Neural progenitor cell (in vitro differentiated cells): ENCODE measurements around the gene OBP2A. TPM values are rescaled to one million over a fixed set of nuclear protein-coding genes. Genes with fewer than 3 reads are reported as not detected.
"Not testable (repeated sequence)": the region's sequence is repeated elsewhere in the genome, so short reads cannot be mapped to it uniquely, and the experiment has no call there.

Experiments used
- DNase-seq: peaks from one replicate; pipeline ENCODE4 v3.0.0-alpha.2; 2016; ENCODE audit warnings: low spot score
- H2AFZ ChIP-seq: fragments of 200-600 bp; sonication (generic); replicated peaks from 2 replicates; pipeline ENCODE4 v1.6.1; 2016; ENCODE audit warnings: antibody characterized with exemption
- H3F3A ChIP-seq: fragments of 200-600 bp; sonication (generic); 2 replicates; pipeline ENCODE4 v1.6.1; 2016; ENCODE audit warnings: antibody characterized with exemption, low read depth
- H3K27ac ChIP-seq: fragments of 200-600 bp; sonication (generic); 2 replicates; pipeline ENCODE4 v1.5.1; 2016; ENCODE audit warnings: mild to moderate bottlenecking
- H3K27me3 ChIP-seq: fragments of 200-600 bp; sonication (generic); 2 replicates; pipeline ENCODE4 v1.6.1; 2016; ENCODE audit warnings: mild to moderate bottlenecking, moderate library complexity
- H3K36me3 ChIP-seq: fragments of 200-600 bp; sonication (generic); 2 replicates; pipeline ENCODE4 v1.5.1; 2016
- H3K4me1 ChIP-seq: fragments of 200-600 bp; sonication (generic); 2 replicates; pipeline ENCODE4 v1.6.1; 2016; ENCODE audit warnings: mixed run types
- H3K4me2 ChIP-seq: fragments of 200-600 bp; sonication (generic); 2 replicates; pipeline ENCODE4 v1.6.1; 2016
- H3K4me3 ChIP-seq: fragments of 200-600 bp; sonication (generic); 2 replicates; pipeline ENCODE4 v1.5.1; 2016
- H3K79me2 ChIP-seq: fragments of 200-600 bp; sonication (generic); 2 replicates; pipeline ENCODE4 v1.6.1; 2016; ENCODE audit warnings: low read depth
- H3K9ac ChIP-seq: fragments of 200-600 bp; sonication (generic); 2 replicates; pipeline ENCODE4 v1.6.1; 2016
- H3K9me3 ChIP-seq: fragments of 200-600 bp; sonication (generic); 2 replicates; pipeline ENCODE4 v1.5.1; 2016; ENCODE audit warnings: low read depth
- H4K20me1 ChIP-seq: fragments of 200-600 bp; sonication (generic); 2 replicates; pipeline ENCODE4 v1.6.1; 2016; ENCODE audit warnings: low read depth
- H3K27ac Mint-ChIP-seq: 3 replicates; pipeline ENCODE4 v1.8.0; 2021; ENCODE audit warnings: mixed read lengths
- H3K27me3 Mint-ChIP-seq: 2 replicates; pipeline ENCODE4 v1.8.0; 2022; ENCODE audit warnings: low read depth, mild to moderate bottlenecking, inconsistent platforms, moderate library complexity, mixed read lengths; ENCODE audit not compliant: insufficient read depth
- H3K36me3 Mint-ChIP-seq: 3 replicates; pipeline ENCODE4 v1.8.0; 2021; ENCODE audit warnings: mixed read lengths
- H3K4me1 Mint-ChIP-seq: 3 replicates; pipeline ENCODE4 v1.8.0; 2021; ENCODE audit warnings: mixed read lengths
- H3K4me3 Mint-ChIP-seq: 3 replicates; pipeline ENCODE4 v1.8.0; 2021; ENCODE audit warnings: mild to moderate bottlenecking, moderate library complexity, mixed read lengths
- H3K9me3 Mint-ChIP-seq: 3 replicates; pipeline ENCODE4 v1.8.0; 2020; ENCODE audit warnings: mixed read lengths
- EZH2 ChIP-seq: fragments of 200-600 bp; sonication (generic); IDR thresholded peaks from 2 replicates; pipeline ENCODE4 v1.6.1; 2017; ENCODE audit warnings: antibody characterized with exemption, mild to moderate bottlenecking, moderate library complexity
- EZH2phosphoT487 ChIP-seq: fragments of 200-600 bp; sonication (generic); IDR thresholded peaks from 2 replicates; pipeline ENCODE4 v1.6.1; 2017; ENCODE audit warnings: antibody characterized with exemption
- total RNA-seq: library from RNA; depleted of rRNA; stranded (reverse); fragments of >200 nt; gene quantifications from 2 replicates; pipeline ENCODE4 v1.2.3, GENCODE V29; 2015; ENCODE audit warnings: low replicate concordance
- TF ChIP-seq, protein P1 (sequence below): fragments of 200-600 bp; sonication (generic); IDR thresholded peaks from 2 replicates; pipeline ENCODE4 v1.5.1; 2017; ENCODE audit warnings: antibody characterized with exemption, mild to moderate bottlenecking

The OBP2A gene
- total RNA-seq, 1 donor from 2014 or later = not detected

DNA sequence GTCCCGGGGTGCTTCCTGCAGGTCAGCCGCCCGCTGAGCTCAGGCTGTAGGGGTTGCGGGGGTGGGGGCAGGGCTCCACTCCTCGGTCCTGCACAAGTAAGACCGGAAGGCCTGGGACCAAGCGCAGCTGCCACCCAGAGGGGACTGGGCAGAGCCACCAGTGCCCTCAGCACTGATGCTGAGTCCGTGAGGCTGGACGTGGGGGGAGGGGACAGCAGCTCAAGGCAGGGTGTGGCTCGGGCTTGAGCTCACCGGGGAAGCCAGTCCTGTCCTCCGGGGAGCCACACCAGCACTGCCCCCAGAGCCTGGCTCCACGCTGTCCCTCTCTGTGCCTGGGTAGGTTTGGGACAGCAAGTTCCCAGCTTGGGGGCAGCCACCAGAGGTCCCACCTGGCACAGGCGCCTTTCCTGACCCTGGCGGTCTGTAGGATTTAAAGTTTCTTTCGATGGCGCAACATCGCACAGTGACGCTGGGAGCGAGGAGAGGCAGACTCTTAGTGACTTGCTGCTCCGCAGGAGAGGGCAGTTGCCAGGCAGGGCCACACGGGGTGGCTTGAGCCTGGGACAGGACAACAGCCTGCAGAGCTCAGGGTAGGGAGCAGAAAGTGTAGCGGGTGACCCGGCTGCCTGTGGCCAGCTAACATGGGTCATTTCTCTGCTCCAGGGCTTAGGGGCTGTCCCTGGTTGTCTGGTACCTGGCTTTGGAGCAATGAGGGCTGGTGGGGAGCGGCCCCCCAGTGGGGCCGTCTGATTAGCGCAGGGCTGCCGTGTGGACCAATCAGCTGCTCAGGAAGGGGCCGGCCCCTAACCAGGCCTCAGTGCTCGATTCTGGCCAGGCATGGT, 19.0 kb upstream of the OBP2A start:
- Histone ChIP-seq H3K79me2 (no peaks in the 10 kb centered on the region), H3K4me3 (no peak overlapping the region), H3K9me3 (no peaks in the 10 kb centered on the region), H3K27ac (no peak overlapping the region), H4K20me1 (no peaks in the 10 kb centered on the region), H3K27me3 (no peaks in the 10 kb centered on the region), H3F3A (no peaks in the 10 kb centered on the region), H2AFZ (peak overlapping the region; percentile 46), H3K36me3 (no peaks in the 10 kb centered on the region), H3K4me1 (no peaks in the 10 kb centered on the region), H3K4me2 (no peak overlapping the region), H3K9ac (no peak overlapping the region)
- no peak overlapping the region for H3K27ac Mint-ChIP-seq
- peak; percentile 31 for DNase-seq
- H3K4me3 Mint-ChIP-seq = no peak overlapping the region
- peaks cover 7% of the 10 kb centered on the region for H3K27me3 Mint-ChIP-seq
- H3K9me3 Mint-ChIP-seq = no peaks in the 10 kb centered on the region
- TF ChIP-seq EZH2phosphoT487 = no peak
- no peak for TF ChIP-seq EZH2
- TF ChIP-seq, protein P1, sequence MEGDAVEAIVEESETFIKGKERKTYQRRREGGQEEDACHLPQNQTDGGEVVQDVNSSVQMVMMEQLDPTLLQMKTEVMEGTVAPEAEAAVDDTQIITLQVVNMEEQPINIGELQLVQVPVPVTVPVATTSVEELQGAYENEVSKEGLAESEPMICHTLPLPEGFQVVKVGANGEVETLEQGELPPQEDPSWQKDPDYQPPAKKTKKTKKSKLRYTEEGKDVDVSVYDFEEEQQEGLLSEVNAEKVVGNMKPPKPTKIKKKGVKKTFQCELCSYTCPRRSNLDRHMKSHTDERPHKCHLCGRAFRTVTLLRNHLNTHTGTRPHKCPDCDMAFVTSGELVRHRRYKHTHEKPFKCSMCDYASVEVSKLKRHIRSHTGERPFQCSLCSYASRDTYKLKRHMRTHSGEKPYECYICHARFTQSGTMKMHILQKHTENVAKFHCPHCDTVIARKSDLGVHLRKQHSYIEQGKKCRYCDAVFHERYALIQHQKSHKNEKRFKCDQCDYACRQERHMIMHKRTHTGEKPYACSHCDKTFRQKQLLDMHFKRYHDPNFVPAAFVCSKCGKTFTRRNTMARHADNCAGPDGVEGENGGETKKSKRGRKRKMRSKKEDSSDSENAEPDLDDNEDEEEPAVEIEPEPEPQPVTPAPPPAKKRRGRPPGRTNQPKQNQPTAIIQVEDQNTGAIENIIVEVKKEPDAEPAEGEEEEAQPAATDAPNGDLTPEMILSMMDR = no peak
- no peaks in the 10 kb centered on the region for H3K36me3 Mint-ChIP-seq
- peaks cover 3% of the 10 kb centered on the region for H3K4me1 Mint-ChIP-seq

DNA sequence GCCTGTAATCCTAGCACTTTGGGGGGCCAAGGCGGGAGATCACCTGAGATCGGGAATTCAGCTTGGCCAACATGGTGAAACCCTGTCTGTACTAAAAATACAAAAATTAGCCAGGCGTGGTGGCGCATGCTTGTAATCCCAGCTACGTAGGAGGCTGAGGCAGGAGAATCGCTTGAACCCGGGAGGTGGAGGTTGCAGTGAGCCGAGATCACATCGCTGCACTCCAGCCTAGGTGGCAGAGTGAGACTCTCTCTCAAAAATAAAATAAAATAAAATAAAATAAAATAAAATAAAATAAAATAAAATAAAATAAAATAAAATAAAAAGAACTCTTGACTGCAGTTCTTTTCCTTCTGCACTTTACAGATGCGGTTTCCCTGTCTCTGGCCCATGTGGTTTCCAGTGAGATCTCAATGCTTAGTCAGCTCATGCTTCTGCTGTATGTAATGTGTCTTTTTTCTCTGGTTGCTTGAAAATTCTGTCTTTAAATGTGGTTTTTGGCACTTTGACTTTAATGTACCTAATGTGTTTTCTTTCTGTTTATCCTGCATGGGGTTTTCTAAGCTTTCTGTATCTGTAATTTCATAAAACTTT, 17.0 kb upstream of the OBP2A start:
- not testable (repeated sequence) for H3K79me2 ChIP-seq

DNA sequence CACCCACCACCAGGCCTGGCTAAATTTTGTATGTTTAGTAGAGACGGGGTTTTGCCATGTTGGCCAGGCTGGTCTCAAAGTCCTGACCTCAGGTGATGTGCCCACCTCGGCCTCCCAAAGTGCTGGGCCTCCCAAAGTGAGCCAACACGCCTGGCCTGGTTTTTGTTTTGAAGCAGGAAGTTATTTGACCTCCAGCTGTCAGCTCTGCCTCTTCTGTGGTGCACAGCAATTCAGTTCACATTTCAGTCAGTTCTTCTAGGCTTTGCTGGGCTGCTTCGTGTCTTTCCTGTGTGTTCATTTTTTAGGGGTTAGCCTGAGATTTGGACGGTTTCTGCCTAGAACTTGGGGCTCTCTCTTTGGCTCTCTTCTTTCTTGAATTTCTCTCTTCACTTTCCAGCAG, 15.8 kb upstream of the OBP2A start:
- H4K20me1 ChIP-seq = no peaks in the 10 kb centered on the region
- H3K9ac ChIP-seq = no peak overlapping the region
- H3K27me3 ChIP-seq = no peaks in the 10 kb centered on the region
- Mint-ChIP-seq H3K27me3 (peaks cover 9% of the 10 kb centered on the region), H3K4me3 (no peak overlapping the region), H3K27ac (no peak overlapping the region), H3K9me3 (no peaks in the 10 kb centered on the region), H3K4me1 (no peaks in the 10 kb centered on the region), H3K36me3 (no peaks in the 10 kb centered on the region)
- no peak overlapping the region for H3K4me2 ChIP-seq
- H2AFZ ChIP-seq = no peak overlapping the region
- no peak overlapping the region for H3K4me3 ChIP-seq
- H3F3A ChIP-seq = no peaks in the 10 kb centered on the region
- H3K9me3 ChIP-seq = no peaks in the 10 kb centered on the region
- H3K27ac ChIP-seq = no peak overlapping the region
- H3K79me2 ChIP-seq = no peaks in the 10 kb centered on the region
- H3K36me3 ChIP-seq = no peaks in the 10 kb centered on the region
- no peak for DNase-seq
- no peaks in the 10 kb centered on the region for H3K4me1 ChIP-seq
- no peak for TF ChIP-seq EZH2
- TF ChIP-seq, protein P1 = no peak
- no peak for TF ChIP-seq EZH2phosphoT487

More for the DNA sequence above, 17.0 kb upstream of the OBP2A start:
- H3K4me1 ChIP-seq, H3K4me2 ChIP-seq, H3K36me3 ChIP-seq, H3K4me3 ChIP-seq, H3K9me3 Mint-ChIP-seq, DNase-seq, H3F3A ChIP-seq, H3K4me3 Mint-ChIP-seq, H3K9ac ChIP-seq, H3K4me1 Mint-ChIP-seq, H2AFZ ChIP-seq, H3K27me3 Mint-ChIP-seq, H3K27ac ChIP-seq, H3K27ac Mint-ChIP-seq, H3K36me3 Mint-ChIP-seq, H3K9me3 ChIP-seq, H3K27me3 ChIP-seq, H4K20me1 ChIP-seq: not testable (repeated sequence)

DNA sequence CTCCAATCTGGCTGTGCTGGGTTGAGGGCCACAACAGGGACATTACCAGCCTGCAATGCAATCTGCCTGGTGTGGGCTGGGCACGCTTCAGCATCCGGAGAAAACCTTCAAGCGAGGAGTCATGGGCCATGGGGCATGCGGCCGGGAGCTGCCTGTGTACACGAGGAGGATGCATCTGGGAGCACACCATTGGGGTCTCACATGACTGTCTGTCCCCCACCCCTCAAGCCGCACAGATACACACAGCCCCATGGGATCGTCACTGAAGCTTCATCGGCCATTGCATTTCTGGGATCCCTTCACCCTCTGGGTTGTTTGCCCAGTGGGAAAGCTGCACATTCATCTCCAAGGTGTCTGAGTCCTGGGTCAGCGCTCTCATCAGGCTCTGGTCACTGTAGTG, 14.8 kb upstream of the OBP2A start:
- H3K27me3 ChIP-seq = no peaks in the 10 kb centered on the region
- H3K27me3 Mint-ChIP-seq = peaks cover 11% of the 10 kb centered on the region
- no peak overlapping the region for H3K4me3 ChIP-seq
- no peaks in the 10 kb centered on the region for H4K20me1 ChIP-seq
- no peak overlapping the region for H2AFZ ChIP-seq
- no peaks in the 10 kb centered on the region for H3F3A ChIP-seq
- TF ChIP-seq EZH2phosphoT487 = no peak
- no peak for TF ChIP-seq EZH2
- TF ChIP-seq, protein P1 = no peak
- no peaks in the 10 kb centered on the region for H3K9me3 ChIP-seq
- H3K79me2 ChIP-seq = no peaks in the 10 kb centered on the region
- H3K36me3 Mint-ChIP-seq = no peaks in the 10 kb centered on the region
- no peak overlapping the region for H3K4me2 ChIP-seq
- H3K4me3 Mint-ChIP-seq = no peak overlapping the region
- no peaks in the 10 kb centered on the region for H3K4me1 ChIP-seq
- H3K36me3 ChIP-seq = no peaks in the 10 kb centered on the region
- no peaks in the 10 kb centered on the region for H3K4me1 Mint-ChIP-seq
- H3K9ac ChIP-seq = no peak overlapping the region
- DNase-seq = no peak
- H3K27ac Mint-ChIP-seq = no peak overlapping the region
- H3K27ac ChIP-seq = no peak overlapping the region
- no peaks in the 10 kb centered on the region for H3K9me3 Mint-ChIP-seq
